HL-60 (cell line): ENCODE data around the gene OOSP4B.

Experiments used
- TF ChIP-seq, protein P1 (sequence below): IDR thresholded peaks from 2 replicates; pipeline ENCODE4 v1.6.1; 2012; ENCODE audit warnings: low read depth; ENCODE audit not compliant: insufficient replicate concordance
- TF ChIP-seq, protein P2 (sequence below): IDR thresholded peaks from one replicate; pipeline ENCODE4 v1.5.1; 2011; ENCODE audit warnings: low read length, control low read depth, inconsistent platforms; ENCODE audit not compliant: insufficient read depth

DNA sequence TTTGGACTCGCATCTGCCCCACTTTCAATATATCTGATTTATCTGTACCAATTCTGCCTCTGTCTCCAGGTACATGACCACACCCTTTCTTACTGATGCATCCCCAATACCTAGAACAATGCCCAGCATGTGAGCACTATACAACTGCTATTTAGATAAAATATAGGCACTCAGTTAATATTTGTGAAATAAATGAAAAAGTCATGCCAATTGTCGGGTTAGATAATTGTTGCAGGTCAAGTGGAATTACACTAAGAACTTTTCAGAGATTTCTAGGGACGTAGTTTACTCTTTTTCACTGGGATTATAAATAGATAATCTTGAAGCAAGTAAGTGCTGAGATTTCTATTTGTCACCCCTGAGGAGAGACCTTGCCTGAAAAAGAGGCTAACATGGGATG, 32.6 kb upstream of the OOSP4B start:
- TF ChIP-seq, protein P1, sequence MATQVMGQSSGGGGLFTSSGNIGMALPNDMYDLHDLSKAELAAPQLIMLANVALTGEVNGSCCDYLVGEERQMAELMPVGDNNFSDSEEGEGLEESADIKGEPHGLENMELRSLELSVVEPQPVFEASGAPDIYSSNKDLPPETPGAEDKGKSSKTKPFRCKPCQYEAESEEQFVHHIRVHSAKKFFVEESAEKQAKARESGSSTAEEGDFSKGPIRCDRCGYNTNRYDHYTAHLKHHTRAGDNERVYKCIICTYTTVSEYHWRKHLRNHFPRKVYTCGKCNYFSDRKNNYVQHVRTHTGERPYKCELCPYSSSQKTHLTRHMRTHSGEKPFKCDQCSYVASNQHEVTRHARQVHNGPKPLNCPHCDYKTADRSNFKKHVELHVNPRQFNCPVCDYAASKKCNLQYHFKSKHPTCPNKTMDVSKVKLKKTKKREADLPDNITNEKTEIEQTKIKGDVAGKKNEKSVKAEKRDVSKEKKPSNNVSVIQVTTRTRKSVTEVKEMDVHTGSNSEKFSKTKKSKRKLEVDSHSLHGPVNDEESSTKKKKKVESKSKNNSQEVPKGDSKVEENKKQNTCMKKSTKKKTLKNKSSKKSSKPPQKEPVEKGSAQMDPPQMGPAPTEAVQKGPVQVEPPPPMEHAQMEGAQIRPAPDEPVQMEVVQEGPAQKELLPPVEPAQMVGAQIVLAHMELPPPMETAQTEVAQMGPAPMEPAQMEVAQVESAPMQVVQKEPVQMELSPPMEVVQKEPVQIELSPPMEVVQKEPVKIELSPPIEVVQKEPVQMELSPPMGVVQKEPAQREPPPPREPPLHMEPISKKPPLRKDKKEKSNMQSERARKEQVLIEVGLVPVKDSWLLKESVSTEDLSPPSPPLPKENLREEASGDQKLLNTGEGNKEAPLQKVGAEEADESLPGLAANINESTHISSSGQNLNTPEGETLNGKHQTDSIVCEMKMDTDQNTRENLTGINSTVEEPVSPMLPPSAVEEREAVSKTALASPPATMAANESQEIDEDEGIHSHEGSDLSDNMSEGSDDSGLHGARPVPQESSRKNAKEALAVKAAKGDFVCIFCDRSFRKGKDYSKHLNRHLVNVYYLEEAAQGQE: no peak
- TF ChIP-seq, protein P2, sequence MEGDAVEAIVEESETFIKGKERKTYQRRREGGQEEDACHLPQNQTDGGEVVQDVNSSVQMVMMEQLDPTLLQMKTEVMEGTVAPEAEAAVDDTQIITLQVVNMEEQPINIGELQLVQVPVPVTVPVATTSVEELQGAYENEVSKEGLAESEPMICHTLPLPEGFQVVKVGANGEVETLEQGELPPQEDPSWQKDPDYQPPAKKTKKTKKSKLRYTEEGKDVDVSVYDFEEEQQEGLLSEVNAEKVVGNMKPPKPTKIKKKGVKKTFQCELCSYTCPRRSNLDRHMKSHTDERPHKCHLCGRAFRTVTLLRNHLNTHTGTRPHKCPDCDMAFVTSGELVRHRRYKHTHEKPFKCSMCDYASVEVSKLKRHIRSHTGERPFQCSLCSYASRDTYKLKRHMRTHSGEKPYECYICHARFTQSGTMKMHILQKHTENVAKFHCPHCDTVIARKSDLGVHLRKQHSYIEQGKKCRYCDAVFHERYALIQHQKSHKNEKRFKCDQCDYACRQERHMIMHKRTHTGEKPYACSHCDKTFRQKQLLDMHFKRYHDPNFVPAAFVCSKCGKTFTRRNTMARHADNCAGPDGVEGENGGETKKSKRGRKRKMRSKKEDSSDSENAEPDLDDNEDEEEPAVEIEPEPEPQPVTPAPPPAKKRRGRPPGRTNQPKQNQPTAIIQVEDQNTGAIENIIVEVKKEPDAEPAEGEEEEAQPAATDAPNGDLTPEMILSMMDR: no peak
